GM18499 (cell line): ENCODE measurements around the gene SLC22A6.
"Not testable (repeated sequence)": the region's sequence is repeated elsewhere in the genome, so short reads cannot be mapped to it uniquely, and the experiment has no call there.

ENCODE experiments used
- ATAC-seq: cut with Tn5 transposase; IDR thresholded peaks from one replicate; pipeline ENCODE4 v1.9.1; 2021; ENCODE audit warnings: moderate number of reproducible peaks; ENCODE audit not compliant: insufficient read depth, unreplicated experiment

The SLC22A6 gene

GRCh38 chr11:62988276-62988675 is 3.5 kb upstream of the SLC22A6 start:
- no peak for ATAC-seq

GRCh38 chr11:62985041-62985750 is 429 bp upstream of the SLC22A6 start:
- ATAC-seq = no peak

GRCh38 chr11:62983536-62984199 is 1.1 kb downstream of the SLC22A6 start:
- no peak for ATAC-seq

GRCh38 chr11:62981743-62982142 is 3.0 kb downstream of the SLC22A6 start:
- no peak for ATAC-seq

GRCh38 chr11:62980133-62980760 is 4.5 kb downstream of the SLC22A6 start:
- ATAC-seq = no peak

- ATAC-seq = no peak
Observed at GRCh38 chr11:62976109-62976508, 8.7 kb downstream of the SLC22A6 start.

GRCh38 chr11:62974848-62975522 is 9.8 kb downstream of the SLC22A6 start:
- no peak for ATAC-seq

- ATAC-seq = no peak
Observed at GRCh38 chr11:62965574-62965973, 19.2 kb downstream of the SLC22A6 start.

- no peak for ATAC-seq
Observed at GRCh38 chr11:62962391-62962790, 22.4 kb downstream of the SLC22A6 start.

GRCh38 chr11:62961017-62961570 is 23.7 kb downstream of the SLC22A6 start:
- no peak for ATAC-seq

GRCh38 chr11:62959422-62959980 is 25.3 kb downstream of the SLC22A6 start:
- no peak for ATAC-seq

- ATAC-seq = no peak
Observed at GRCh38 chr11:62958547-62959421, 26.0 kb downstream of the SLC22A6 start.

GRCh38 chr11:62957147-62957546 is 27.6 kb downstream of the SLC22A6 start:
- ATAC-seq = no peak

- ATAC-seq = no peak
Observed at GRCh38 chr11:62954478-62954877, 30.3 kb downstream of the SLC22A6 start.

- ATAC-seq = no peak
Observed at GRCh38 chr11:62953811-62954210, 31.0 kb downstream of the SLC22A6 start.

- no peak for ATAC-seq
Observed at GRCh38 chr11:62948765-62949320, 35.9 kb downstream of the SLC22A6 start.

- not testable (repeated sequence) for ATAC-seq
Observed at GRCh38 chr11:62945538-62945937, 39.2 kb downstream of the SLC22A6 start.

GRCh38 chr11:62937528-62937927 is 47.2 kb downstream of the SLC22A6 start:
- not testable (repeated sequence) for ATAC-seq

GRCh38 chr11:62934496-62934785 is 50.3 kb downstream of the SLC22A6 start:
- no peak for ATAC-seq
